Sciatic nerve (tissue), 2 donors: ENCODE measurements around the gene UACA. TPM values are rescaled to one million over a fixed set of nuclear protein-coding genes. Genes with fewer than 3 reads are reported as not detected.

Source experiments
- ATAC-seq: fragments of 200-7000 bp; cut with Tn5 transposase; one replicate; pipeline ENCODE4 v1.9.1; 2020; ENCODE audit warnings: mild to moderate bottlenecking, moderate library complexity
- DNase-seq: peaks from one replicate; pipeline ENCODE4 v3.0.0-alpha.2; 2020; ENCODE audit warnings: low spot score
- intact Hi-C: fragments of 100-400 bp; cut with DNase I; formaldehyde crosslinking; loops from one replicate; pipeline ENCODE4 v1.14.2; 2022
- total RNA-seq: library from RNA; stranded (reverse); fragmentation: NEBNext Ultra II Directional; extraction: Animal tissue kit (Norgen Biotek cat#: 25700); gene quantifications from one replicate; pipeline ENCODE4 v1.2.1, GENCODE V29; 2021
- donor health status: DM: no; HTN: no; CAD: no.
- donor health status: DM: no; HTN: no; CAD: no.

UACA gene
- total RNA-seq, 1 donor from 2014 or later: 251 TPM

DNA sequence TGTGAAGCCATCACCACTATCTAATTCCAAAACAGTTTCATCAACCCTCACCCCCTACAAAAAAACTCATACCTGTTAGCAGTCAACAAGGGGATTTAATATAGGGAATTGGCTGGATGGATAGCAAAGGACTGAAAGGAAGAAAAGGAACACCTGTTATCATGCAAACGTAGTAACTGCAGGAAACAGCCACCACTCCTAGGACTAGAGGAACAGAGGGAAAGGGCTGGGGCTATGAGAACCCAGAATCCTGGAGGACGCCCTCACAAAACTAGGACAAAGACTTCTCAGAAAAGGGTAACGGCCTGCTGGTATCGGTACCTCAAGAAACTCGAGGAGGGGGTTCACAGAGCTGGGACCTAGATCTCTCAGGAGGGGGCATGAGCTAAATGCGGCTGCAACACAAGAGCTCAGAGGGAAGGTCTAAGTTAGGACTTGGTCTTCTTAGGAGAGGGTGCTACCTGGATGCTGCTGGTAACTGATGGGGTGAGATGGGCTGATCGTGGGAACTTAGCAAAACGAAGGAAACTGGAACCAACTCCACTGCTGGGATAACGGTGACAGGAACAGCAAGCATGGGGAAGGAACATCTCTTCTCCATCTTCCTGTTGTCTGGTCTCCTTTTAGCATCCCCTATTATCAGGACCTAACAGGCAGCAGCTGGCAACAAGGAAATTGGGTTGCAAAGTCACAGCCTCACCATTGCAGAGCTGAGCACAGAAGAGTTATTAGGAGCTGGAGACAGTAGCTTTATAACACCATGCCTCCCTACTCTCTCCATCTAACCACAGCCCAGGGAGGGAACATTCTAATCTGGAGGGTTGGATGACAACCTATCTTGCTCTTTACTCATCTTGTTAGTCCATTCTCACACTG lies 147.7 kb downstream of the UACA start:
- no peak for DNase-seq
- intact Hi-C loops: no loop called here
- ATAC-seq: no peak

- ATAC-seq (no peak), DNase-seq (no peak)
- intact Hi-C loops: no loop called here
Measured at GRCh38 chr15:70614221-70614620, 149.1 kb downstream of the UACA start.

DNA sequence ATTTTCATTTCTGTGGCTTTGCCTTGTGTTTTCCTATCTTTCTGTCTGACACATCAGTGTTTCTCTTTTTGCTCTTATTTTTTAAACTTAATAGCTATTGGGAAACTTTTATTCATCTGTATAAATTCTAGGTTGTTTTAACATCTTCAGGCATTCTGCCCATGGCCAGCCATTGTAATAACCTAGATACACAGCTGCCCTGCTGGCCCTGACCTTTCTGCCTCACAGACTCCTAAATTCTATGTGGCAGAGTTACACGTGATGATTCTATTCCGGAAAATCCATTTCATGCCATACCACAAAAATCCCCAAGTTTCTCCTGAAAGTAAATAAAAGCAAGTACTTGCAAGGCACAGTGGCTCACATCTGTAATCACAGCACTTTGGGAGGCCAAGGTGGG lies 150.1 kb downstream of the UACA start:
- DNase-seq (no peak), ATAC-seq (peak; percentile 66)
- intact Hi-C loops: no loop called here

- intact Hi-C loops: no loop called here
- ATAC-seq (no peak), DNase-seq (no peak)
Measured at GRCh38 chr15:70611286-70611685, 152.1 kb downstream of the UACA start.

GRCh38 chr15:70610541-70610940 lies 152.8 kb downstream of the UACA start:
- intact Hi-C loops: no loop called here
- DNase-seq (no peak), ATAC-seq (no peak)

DNA sequence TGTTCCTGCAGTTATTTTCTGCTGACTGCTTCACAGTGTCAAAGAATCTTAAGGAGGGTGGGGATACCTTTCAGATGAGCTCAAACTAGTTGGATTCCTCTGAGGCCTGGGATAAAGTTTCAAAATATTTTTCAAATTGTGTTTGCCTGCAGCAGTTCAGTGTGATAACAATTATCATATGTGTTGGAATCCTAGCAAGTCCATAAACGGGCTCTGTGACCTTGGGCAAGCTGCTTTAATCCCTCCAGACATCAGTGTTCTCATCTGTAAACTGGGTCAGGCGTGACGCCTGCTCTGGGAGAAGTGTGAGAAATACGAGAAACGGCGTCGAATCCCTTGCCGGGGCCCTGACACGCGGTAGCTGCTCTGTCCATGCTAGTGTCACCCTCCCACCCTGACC lies 153.5 kb downstream of the UACA start:
- intact Hi-C loops: no loop called here
- ATAC-seq (no peak), DNase-seq (no peak)

DNA sequence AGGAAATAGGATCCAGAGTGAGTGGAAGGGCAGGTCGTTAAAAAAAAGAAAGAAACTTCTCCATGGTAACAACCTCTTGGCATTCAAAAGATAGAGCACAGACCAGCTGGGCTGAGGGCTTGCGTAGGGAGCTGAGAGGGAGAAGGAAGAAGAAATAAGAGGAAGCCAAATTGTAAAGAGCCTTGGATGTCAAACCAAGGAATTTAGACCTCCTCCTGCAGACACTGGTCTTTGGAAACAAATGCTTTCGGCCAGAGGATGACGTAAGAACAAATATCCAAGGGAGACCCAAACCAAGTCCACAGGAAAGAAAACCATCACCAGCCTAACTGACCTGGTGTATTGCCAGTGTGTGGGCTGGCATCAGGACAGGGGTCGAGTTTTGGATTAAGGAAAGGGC lies 155.2 kb downstream of the UACA start:
- no peak for DNase-seq
- intact Hi-C loops: no loop called here
- ATAC-seq: peak; percentile 80

GRCh38 chr15:70605606-70606410 lies 157.6 kb downstream of the UACA start:
- ATAC-seq (peak; percentile 88), DNase-seq (peak; percentile 84)

GRCh38 chr15:70604666-70605315 lies 158.6 kb downstream of the UACA start:
- DNase-seq (no peak), ATAC-seq (peak; percentile 21)
- intact Hi-C loops: no loop called here

More at GRCh38 chr15:70605606-70606410, 157.6 kb downstream of the UACA start:
- intact Hi-C loops: no loop called here

Other genes with a start within 250 kb of the UACA start
- gene LARP6, start 90.6 kb upstream of the UACA start, total RNA-seq: 40.7 TPM
- 3.4 TPM for gene THAP10, start 128.9 kb upstream of the UACA start, total RNA-seq
- gene LRRC49, start 129.3 kb upstream of the UACA start, total RNA-seq: 11.5 TPM